ENCODE measurements around the gene SESN2. TPM values are rescaled to one million over a fixed set of nuclear protein-coding genes. Genes with fewer than 3 reads are reported as not detected.

The SESN2 gene
- total and polyA plus RNA-seq, 4 donors = 5.8 to 17.6 (median 13.4) TPM

DNA sequence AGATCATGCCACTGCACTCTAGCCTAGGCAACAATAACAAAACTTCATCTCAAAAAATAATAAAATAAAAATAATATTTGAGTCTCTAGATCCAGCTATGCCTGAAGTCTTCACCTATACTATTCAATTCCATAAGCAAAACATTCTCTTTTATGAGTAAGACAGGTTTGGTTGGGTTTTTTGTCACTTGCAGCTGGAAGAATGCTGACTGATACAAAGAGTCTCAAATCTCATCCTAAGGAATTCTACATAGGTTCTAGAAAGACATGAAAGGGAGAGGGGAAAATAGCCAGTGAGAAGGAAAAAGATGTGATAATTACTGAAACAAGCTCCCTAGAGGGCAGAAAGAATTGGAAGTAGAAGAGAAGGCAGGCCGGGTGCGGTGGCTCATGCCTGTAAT is 39.1 kb downstream of the SESN2 start:
- no peaks in the 10 kb centered on the region for H3K27me3 ChIP-seq (ENCODE audit: control insufficient read depth, insufficient read depth, low read length)
- H3K9me3 ChIP-seq (ENCODE audit: control insufficient read depth, insufficient read depth, low read length) = no peaks in the 10 kb centered on the region
- 85% methylated on average over 2 of the region's 2 CpGs for WGBS (ENCODE audit: insufficient coverage)
- peaks cover 3% of the 10 kb centered on the region for H3K4me1 ChIP-seq (ENCODE audit: control insufficient read depth, insufficient read depth, low read length)
- DNase-seq (ENCODE audit: low read depth in 4 of 6, low spot score in 6 of 6) = no peak
- no peaks in the 10 kb centered on the region for H3K36me3 ChIP-seq (ENCODE audit: control insufficient read depth, insufficient read depth, low read length)
- no peak overlapping the region for H3K4me3 ChIP-seq (ENCODE audit: low read depth, low read length)
- no peak overlapping the region for H3K27ac ChIP-seq (ENCODE audit: low read depth, low read length)

DNA sequence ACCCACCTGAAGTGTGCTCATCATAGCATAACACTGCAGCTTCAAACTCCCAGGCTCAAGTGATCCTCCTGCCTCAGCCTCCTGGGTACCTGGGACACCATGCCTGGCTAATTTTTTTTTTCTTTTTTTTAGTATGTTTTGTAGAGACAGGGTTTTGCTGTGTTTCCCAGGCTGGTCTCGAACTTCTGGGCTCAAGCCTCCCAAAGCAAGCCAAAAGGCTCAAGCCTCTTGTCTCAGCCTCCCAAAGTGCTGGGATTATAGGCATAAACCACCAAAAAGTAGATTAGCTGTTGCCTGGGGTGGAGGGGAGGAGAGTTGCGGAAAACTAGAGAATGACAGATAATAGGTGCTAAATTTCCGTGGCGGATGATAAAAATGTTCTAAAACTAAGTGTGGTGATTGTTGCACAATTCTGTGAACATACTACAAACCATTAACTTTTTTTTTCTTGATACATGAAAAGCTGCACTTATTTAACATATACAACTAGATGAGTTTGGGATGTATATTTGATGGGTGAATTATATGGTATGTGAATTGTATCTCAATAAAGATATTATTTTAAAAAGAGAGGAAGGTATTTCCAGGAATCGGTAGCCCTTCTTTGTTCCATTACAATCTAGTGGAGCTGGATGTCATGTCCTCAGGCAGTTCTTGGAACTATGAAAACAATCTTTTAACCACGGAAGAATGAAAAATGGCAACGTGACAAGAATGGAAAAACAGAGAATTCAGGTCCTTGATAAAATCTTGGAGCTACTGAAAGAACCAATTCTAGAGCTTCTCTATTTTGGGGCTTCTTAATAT is 42.3 kb downstream of the SESN2 start:
- DNase-seq (ENCODE audit: low read depth in 4 of 6, low spot score in 6 of 6) = peak in 1 of 6 donors; percentile 8
- Histone ChIP-seq H3K4me1 (ENCODE audit: control insufficient read depth, insufficient read depth, low read length) (peaks cover 2% of the 10 kb centered on the region), H3K27ac (ENCODE audit: low read depth, low read length) (no peak overlapping the region), H3K9me3 (ENCODE audit: control insufficient read depth, insufficient read depth, low read length) (no peaks in the 10 kb centered on the region), H3K4me3 (ENCODE audit: low read depth, low read length) (no peak overlapping the region), H3K27me3 (ENCODE audit: control insufficient read depth, insufficient read depth, low read length) (no peaks in the 10 kb centered on the region), H3K36me3 (ENCODE audit: control insufficient read depth, insufficient read depth, low read length) (no peaks in the 10 kb centered on the region)
- WGBS (ENCODE audit: insufficient coverage) = no CpG with 5 or more reads among the region's 7 CpGs

DNA sequence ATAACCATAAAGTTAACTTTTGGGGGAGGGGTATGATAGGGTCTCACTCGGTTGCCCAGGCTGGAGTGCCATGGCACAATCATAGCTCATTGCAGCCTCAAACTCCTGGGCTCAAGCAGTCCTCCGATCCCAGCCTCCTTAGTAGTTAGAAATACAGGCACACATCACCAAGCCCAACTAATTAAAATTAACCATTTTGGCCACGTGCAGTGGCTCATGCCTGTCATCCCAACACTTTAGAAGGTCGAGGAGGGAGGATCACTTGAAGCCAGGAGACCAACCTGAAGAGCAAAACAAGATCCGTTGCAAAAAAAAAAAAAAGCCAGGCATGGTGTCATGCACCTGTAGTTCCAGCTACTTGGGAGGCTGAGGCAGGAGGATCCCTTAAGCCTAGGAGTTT is 42.9 kb downstream of the SESN2 start:
- DNase-seq (ENCODE audit: low read depth in 4 of 6, low spot score in 6 of 6) = no peak
- H3K9me3 ChIP-seq (ENCODE audit: control insufficient read depth, insufficient read depth, low read length) = no peaks in the 10 kb centered on the region
- no peaks in the 10 kb centered on the region for H3K36me3 ChIP-seq (ENCODE audit: control insufficient read depth, insufficient read depth, low read length)
- no peaks in the 10 kb centered on the region for H3K27me3 ChIP-seq (ENCODE audit: control insufficient read depth, insufficient read depth, low read length)
- no peaks in the 10 kb centered on the region for H3K4me1 ChIP-seq (ENCODE audit: control insufficient read depth, insufficient read depth, low read length)
- H3K4me3 ChIP-seq (ENCODE audit: low read depth, low read length) = no peak overlapping the region
- 100% methylated on average over 1 of the region's 5 CpGs for WGBS (ENCODE audit: insufficient coverage)
- H3K27ac ChIP-seq (ENCODE audit: low read depth, low read length) = no peak overlapping the region

GRCh38 chr1:28306301-28306949 is 47.1 kb downstream of the SESN2 start:
- H3K27ac ChIP-seq (ENCODE audit: low read depth, low read length) = no peak overlapping the region
- no peak for DNase-seq (ENCODE audit: low read depth in 4 of 6, low spot score in 6 of 6)
- H3K4me1 ChIP-seq (ENCODE audit: control insufficient read depth, insufficient read depth, low read length) = no peaks in the 10 kb centered on the region
- no peaks in the 10 kb centered on the region for H3K36me3 ChIP-seq (ENCODE audit: control insufficient read depth, insufficient read depth, low read length)
- WGBS (ENCODE audit: insufficient coverage) = 69% methylated on average over 2 of the region's 2 CpGs
- H3K9me3 ChIP-seq (ENCODE audit: control insufficient read depth, insufficient read depth, low read length) = no peaks in the 10 kb centered on the region
- no peaks in the 10 kb centered on the region for H3K27me3 ChIP-seq (ENCODE audit: control insufficient read depth, insufficient read depth, low read length)
- no peak overlapping the region for H3K4me3 ChIP-seq (ENCODE audit: low read depth, low read length)

GRCh38 chr1:28308750-28309149 is 49.4 kb downstream of the SESN2 start:
- WGBS (ENCODE audit: insufficient coverage) = 90% methylated on average over 2 of the region's 3 CpGs
- H3K27me3 ChIP-seq (ENCODE audit: control insufficient read depth, insufficient read depth, low read length) = no peaks in the 10 kb centered on the region

GRCh38 chr1:28309702-28310101 is 50.4 kb downstream of the SESN2 start:
- WGBS (ENCODE audit: insufficient coverage) = no CpG with 5 or more reads among the region's 2 CpGs

More at GRCh38 chr1:28308750-28309149, 49.4 kb downstream of the SESN2 start:
- H3K4me1 ChIP-seq (ENCODE audit: control insufficient read depth, insufficient read depth, low read length) = no peaks in the 10 kb centered on the region
- no peak overlapping the region for H3K27ac ChIP-seq (ENCODE audit: low read depth, low read length)
- H3K36me3 ChIP-seq (ENCODE audit: control insufficient read depth, insufficient read depth, low read length) = no peaks in the 10 kb centered on the region
- no peak overlapping the region for H3K4me3 ChIP-seq (ENCODE audit: low read depth, low read length)
- no peak for DNase-seq (ENCODE audit: low read depth in 4 of 6, low spot score in 6 of 6)
- no peaks in the 10 kb centered on the region for H3K9me3 ChIP-seq (ENCODE audit: control insufficient read depth, insufficient read depth, low read length)

GRCh38 chr1:28313702-28314546 is 54.6 kb downstream of the SESN2 start:
- WGBS (ENCODE audit: insufficient coverage) = 90% methylated on average over 6 of the region's 6 CpGs
- Histone ChIP-seq H3K36me3 (ENCODE audit: control insufficient read depth, insufficient read depth, low read length) (no peaks in the 10 kb centered on the region), H3K4me1 (ENCODE audit: control insufficient read depth, insufficient read depth, low read length) (no peaks in the 10 kb centered on the region), H3K9me3 (ENCODE audit: control insufficient read depth, insufficient read depth, low read length) (no peaks in the 10 kb centered on the region), H3K4me3 (ENCODE audit: low read depth, low read length) (no peak overlapping the region), H3K27ac (ENCODE audit: low read depth, low read length) (no peak overlapping the region), H3K27me3 (ENCODE audit: control insufficient read depth, insufficient read depth, low read length) (no peaks in the 10 kb centered on the region)
- no peak for DNase-seq (ENCODE audit: low read depth in 4 of 6, low spot score in 6 of 6)

More at GRCh38 chr1:28309702-28310101, 50.4 kb downstream of the SESN2 start:
- H3K27ac ChIP-seq (ENCODE audit: low read depth, low read length) = no peak overlapping the region
- no peak overlapping the region for H3K4me3 ChIP-seq (ENCODE audit: low read depth, low read length)
- no peaks in the 10 kb centered on the region for H3K9me3 ChIP-seq (ENCODE audit: control insufficient read depth, insufficient read depth, low read length)
- no peaks in the 10 kb centered on the region for H3K27me3 ChIP-seq (ENCODE audit: control insufficient read depth, insufficient read depth, low read length)
- DNase-seq (ENCODE audit: low read depth in 4 of 6, low spot score in 6 of 6) = no peak
- no peaks in the 10 kb centered on the region for H3K4me1 ChIP-seq (ENCODE audit: control insufficient read depth, insufficient read depth, low read length)
- H3K36me3 ChIP-seq (ENCODE audit: control insufficient read depth, insufficient read depth, low read length) = no peaks in the 10 kb centered on the region

- 91% methylated on average over 3 of the region's 8 CpGs for WGBS (ENCODE audit: insufficient coverage)
- no peaks in the 10 kb centered on the region for H3K4me1 ChIP-seq (ENCODE audit: control insufficient read depth, insufficient read depth, low read length)
- DNase-seq (ENCODE audit: low read depth in 4 of 6, low spot score in 6 of 6) = no peak
- H3K9me3 ChIP-seq (ENCODE audit: control insufficient read depth, insufficient read depth, low read length) = no peaks in the 10 kb centered on the region
- no peaks in the 10 kb centered on the region for H3K36me3 ChIP-seq (ENCODE audit: control insufficient read depth, insufficient read depth, low read length)
- H3K27ac ChIP-seq (ENCODE audit: low read depth, low read length) = no peak overlapping the region
- no peak overlapping the region for H3K4me3 ChIP-seq (ENCODE audit: low read depth, low read length)
- no peaks in the 10 kb centered on the region for H3K27me3 ChIP-seq (ENCODE audit: control insufficient read depth, insufficient read depth, low read length)
These were observed 55.2 kb downstream of the SESN2 start for GRCh38 chr1:28314547-28314941.

GRCh38 chr1:28317014-28317413 is 57.7 kb downstream of the SESN2 start:
- H3K9me3 ChIP-seq (ENCODE audit: control insufficient read depth, insufficient read depth, low read length) = no peaks in the 10 kb centered on the region
- H3K27me3 ChIP-seq (ENCODE audit: control insufficient read depth, insufficient read depth, low read length) = no peaks in the 10 kb centered on the region
- H3K27ac ChIP-seq (ENCODE audit: low read depth, low read length) = no peak overlapping the region
- no peak for DNase-seq (ENCODE audit: low read depth in 4 of 6, low spot score in 6 of 6)
- H3K4me1 ChIP-seq (ENCODE audit: control insufficient read depth, insufficient read depth, low read length) = no peaks in the 10 kb centered on the region
- 84% methylated on average over 3 of the region's 7 CpGs for WGBS (ENCODE audit: insufficient coverage)
- H3K36me3 ChIP-seq (ENCODE audit: control insufficient read depth, insufficient read depth, low read length) = no peaks in the 10 kb centered on the region
- H3K4me3 ChIP-seq (ENCODE audit: low read depth, low read length) = no peak overlapping the region
